HepG2 (cell line): ENCODE data around the gene SMAP1. TPM values are rescaled to one million over a fixed set of nuclear protein-coding genes. Genes with fewer than 3 reads are reported as not detected.

Source experiments
- polyA plus RNA-seq, 8 experiments: library from polyadenylated mRNA; depleted of rRNA in 3 of 8; stranded (reverse) in 7 of 8; unstranded in 1 of 8; fragments of >200 nt; fragmentation: Illumina TruSeq in 4 of 8; extraction: Trizol in 4 of 8; gene quantifications; 2 replicates each; pipeline versions ENCODE4 v1.2.1 to v1.2.3, GENCODE V29; 2011 to 2016; ENCODE audit warnings: low read depth in 4 of 8, missing spikeins in 1 of 8, mixed read lengths in 1 of 8; ENCODE audit not compliant: insufficient read depth in 1 of 8
- total RNA-seq, 5 experiments: library from RNA; depleted of rRNA; stranded (reverse); fragments of >200 nt; fragmentation: Illumina TruSeq; extraction: Trizol; gene quantifications; 2 replicates each; pipeline ENCODE4 v1.2.3, GENCODE V29; 2016; ENCODE audit warnings: low read depth in 1 of 5

Gene SMAP1
- total and polyA plus RNA-seq, 2 of the 13 experiments (the other 11 are each of a cell fraction or from before 2014, with no cell fraction given) = 13.4 to 17.8 TPM

Other genes with a start within 250 kb of the SMAP1 start
- gene SDHAF4, start 101.0 kb upstream of the SMAP1 start, total RNA-seq (2016; rRNA removed; fragmentation: Illumina TruSeq; extraction: Trizol) = 7.1 and 7.5 TPM in 2 replicates
- gene SDHAF4, start 101.0 kb upstream of the SMAP1 start, polyA plus RNA-seq (2011; rRNA removed) = 9.5 and 10.8 TPM in 2 replicates